HG03108 (cell line): ENCODE data around the gene ACVR1C.
"Not testable (repeated sequence)": the region's sequence is repeated elsewhere in the genome, so short reads cannot be mapped to it uniquely, and the experiment has no call there.

ENCODE experiments used
- ATAC-seq: cut with Tn5 transposase; IDR thresholded peaks from one replicate; pipeline ENCODE4 v1.9.1; 2021; ENCODE audit warnings: moderate library complexity; ENCODE audit not compliant: unreplicated experiment

The ACVR1C gene

DNA sequence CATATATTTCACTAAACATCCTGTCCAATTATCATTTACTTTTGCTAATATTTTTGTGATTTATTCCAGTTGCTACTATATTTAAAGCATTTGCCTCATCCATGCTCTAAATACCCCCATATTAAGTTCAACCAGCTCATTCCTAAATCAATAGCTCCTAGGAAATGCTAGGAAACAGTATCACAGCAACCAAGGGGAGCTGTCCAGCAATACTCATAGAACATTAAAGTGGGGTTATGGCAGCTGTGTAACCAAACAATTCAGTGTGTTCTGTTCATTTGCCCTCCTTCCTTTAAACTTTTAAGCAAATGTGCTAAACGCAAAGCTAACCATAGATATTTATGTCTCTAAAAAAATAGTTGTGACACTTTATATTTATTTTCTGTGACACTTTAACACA, 41.1 kb downstream of the ACVR1C start:
- ATAC-seq = no peak

DNA sequence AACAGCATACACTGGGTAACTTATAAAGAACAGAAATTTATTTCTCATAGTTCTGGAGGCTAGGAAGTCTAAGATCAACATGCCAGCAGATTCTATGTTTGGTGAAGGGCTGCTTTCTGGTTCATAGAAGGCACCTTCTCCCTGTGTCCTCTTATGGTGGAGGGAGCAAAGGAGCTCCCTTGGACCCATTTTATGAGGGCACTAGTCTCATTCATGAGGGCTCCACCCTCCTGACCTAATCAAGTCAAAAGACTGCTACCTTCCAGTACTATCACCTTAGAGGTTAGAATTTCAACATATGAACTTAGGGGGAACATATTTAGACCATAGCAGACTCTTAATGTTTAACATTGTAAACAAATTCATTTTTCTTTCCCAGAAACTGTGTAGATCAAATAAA, 54.5 kb downstream of the ACVR1C start:
- no peak for ATAC-seq

DNA sequence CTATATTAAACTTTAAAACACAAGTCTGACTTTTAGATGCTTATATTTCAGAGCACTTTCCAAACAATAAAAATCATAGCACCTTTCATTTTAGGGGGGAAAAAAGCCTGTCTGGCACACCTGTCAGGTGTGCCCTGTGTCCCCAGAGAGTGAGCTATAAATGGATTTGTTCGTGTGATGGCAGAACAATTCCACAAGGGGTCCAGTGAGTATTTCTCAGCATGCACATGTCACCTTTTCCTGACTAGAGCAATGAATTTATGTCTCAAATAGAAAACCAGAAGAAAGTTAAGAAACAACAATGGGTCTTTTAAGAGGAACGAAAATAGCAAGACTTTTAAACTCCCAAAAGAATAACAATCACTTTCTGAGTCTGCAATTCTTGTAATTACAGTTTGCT, 55.9 kb downstream of the ACVR1C start:
- no peak for ATAC-seq

DNA sequence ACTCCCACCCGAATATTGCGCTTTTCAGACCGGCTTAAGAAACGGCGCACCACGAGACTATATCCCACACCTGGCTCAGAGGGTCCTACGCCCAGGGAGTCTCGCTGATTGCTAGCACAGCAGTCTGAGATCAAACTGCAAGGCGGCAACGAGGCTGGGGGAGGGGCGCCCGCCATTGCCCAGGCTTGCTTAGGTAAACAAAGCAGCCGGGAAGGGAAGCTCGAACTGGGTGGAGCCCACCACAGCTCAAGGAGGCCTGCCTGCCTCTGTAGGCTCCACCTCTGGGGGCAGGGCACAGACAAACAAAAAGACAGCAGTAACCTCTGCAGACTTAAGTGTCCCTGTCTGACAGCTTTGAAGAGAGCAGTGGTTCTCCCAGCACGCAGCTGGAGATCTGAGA, 62.0 kb downstream of the ACVR1C start:
- not testable (repeated sequence) for ATAC-seq

DNA sequence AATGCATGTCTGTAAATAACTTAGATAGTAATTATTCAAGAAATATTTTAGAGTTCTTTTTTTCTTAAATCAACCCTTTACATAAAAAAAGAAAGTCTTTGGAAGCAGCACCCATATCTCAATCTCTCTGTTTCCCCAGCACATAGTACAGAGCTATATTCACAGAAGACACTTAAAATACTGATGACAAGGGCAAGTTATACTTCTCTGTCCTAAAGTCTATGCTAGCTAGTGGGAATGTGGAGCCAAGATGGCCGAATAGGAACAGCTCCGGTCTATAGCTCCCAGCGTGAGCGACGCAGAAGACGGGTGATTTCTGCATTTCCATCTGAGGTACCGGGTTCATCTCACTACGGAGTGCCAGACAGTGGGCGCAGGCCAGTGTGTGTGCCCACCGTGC, 62.6 kb downstream of the ACVR1C start:
- ATAC-seq = not testable (repeated sequence)

DNA sequence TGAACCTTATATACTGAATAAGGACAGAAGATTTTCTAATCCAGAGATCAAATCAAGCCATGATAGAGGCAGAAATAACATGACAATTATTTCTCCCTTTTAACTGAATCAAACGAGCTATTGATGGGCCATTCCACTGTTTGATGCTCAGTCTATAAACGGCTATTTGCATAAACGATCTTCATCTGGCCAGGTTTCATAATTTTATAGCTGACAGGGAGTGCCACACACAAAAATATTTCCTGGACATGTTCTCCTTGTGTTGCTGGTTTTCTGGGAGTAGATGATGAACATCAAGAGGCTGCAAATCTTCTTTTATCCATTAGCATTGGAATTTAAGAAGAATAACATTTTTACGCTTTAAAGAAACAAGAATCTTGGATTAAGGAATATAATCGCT, 63.1 kb downstream of the ACVR1C start:
- ATAC-seq = no peak

DNA sequence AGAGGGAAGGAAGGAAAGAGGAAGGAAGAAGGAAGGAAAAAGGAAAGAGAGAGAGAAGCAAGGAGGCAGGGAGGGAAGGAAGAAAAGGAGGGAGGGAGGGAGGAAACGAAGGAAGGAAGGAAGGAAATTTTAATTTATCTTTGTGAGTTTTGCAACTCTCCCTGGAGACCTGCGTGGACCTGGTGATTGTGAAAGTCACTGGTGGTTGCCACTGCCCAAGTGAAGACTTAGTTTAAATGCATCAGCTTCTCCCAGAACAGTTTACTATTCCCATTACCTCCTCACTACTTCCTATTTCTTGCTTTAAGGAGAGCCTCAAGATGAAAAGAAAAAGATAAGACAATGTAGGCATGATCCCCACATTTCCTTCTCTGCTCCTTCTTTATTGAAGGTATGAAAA, 68.8 kb downstream of the ACVR1C start:
- ATAC-seq = no peak

- no peak for ATAC-seq
Measured at GRCh38 chr2:157559461-157559860, 69.2 kb downstream of the ACVR1C start.

GRCh38 chr2:157559061-157559460, 69.6 kb downstream of the ACVR1C start:
- ATAC-seq = no peak

- ATAC-seq = no peak
Measured at GRCh38 chr2:157557770-157558169, 70.9 kb downstream of the ACVR1C start.

GRCh38 chr2:157540102-157540501, 88.6 kb downstream of the ACVR1C start:
- ATAC-seq = no peak

GRCh38 chr2:157538064-157538463, 90.6 kb downstream of the ACVR1C start:
- ATAC-seq = no peak

- ATAC-seq = no peak
Measured at GRCh38 chr2:157536815-157537214, 91.8 kb downstream of the ACVR1C start.

DNA sequence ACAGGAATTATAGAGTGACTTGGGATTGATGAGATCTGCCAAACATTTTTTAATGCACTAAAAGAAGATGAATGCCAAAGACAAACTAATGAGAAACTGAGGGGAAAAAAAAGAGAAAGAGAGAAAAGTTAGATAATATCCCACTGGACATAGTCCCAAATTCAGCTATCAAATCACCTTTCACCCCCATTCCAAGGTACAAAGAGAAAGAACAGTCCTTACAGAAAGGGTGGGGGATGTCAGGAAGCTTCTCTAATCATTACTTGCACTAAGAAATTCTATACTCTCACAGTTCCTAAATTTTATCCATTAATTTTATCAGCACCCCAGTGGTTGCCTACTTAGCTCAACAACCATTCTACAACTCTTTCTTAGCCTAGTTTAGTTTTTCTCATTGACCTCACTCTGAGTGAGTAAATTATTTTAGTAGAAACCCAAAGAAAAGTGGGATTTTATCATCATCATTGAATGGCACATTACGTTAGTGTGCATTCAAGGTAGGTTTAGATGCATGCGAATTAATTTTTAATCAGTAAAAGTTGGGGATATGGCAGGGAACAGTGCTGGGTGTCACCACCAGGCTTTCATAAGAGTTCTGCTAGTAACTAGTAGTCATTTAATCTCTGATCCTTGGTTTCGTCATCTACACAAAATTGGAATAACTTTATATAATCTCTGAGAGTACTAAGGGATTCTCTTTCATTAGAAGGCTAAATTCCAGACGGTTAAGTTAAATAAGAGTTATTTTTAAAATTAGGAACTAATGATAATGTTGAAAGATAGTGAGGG, 99.5 kb downstream of the ACVR1C start:
- ATAC-seq = no peak

GRCh38 chr2:157526070-157526469, 102.6 kb downstream of the ACVR1C start:
- no peak for ATAC-seq

- no peak for ATAC-seq
Measured at GRCh38 chr2:157523270-157524247, 105.1 kb downstream of the ACVR1C start.

- not testable (repeated sequence) for ATAC-seq
Measured at GRCh38 chr2:157514966-157515365, 113.7 kb downstream of the ACVR1C start.

GRCh38 chr2:157509744-157510143, 118.9 kb downstream of the ACVR1C start:
- no peak for ATAC-seq

DNA sequence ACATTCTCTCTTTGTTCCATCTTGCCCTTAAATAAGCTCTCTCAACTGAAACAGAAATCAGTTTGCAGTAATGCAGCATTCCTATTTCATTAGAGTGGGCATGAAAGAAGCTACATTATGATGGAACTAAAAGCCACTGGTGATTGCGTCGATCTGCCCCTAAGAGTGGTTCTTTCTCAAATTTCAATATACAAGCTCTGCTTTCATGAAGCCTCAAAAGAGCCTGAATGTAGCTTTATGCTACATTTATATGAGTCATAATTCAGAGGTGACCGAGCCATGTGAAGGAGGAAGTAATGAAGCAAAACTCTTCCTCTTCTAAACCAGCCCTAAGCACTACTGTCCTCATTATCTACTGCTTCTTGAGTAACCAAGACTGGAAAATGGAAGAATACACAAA, 120.0 kb downstream of the ACVR1C start:
- ATAC-seq = no peak

DNA sequence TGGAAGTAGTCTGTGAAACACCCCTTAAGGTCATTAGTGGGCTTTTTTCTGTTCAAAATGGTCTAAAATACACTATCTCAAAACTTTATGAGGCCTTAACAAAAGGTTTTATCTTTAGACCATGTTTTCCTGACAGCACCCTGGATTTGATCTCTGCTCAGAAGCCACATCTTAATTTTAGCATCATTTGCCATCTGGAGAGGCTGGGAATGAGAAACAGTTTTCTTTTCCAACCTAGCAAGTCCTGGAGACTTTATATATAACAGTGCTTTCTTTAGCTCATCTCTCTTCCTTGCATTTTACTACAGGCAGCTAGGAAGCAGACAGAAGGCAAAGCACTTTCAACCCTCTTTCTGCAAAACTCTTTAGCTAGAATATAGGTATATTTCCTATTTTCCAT, 122.1 kb downstream of the ACVR1C start:
- no peak for ATAC-seq

- no peak for ATAC-seq
Measured at GRCh38 chr2:157504623-157505022, 124.0 kb downstream of the ACVR1C start.

- no peak for ATAC-seq
Measured at GRCh38 chr2:157501026-157501425, 127.6 kb downstream of the ACVR1C start.
